Measurements from ENCODE around the gene STX12. TPM values are rescaled to one million over a fixed set of nuclear protein-coding genes. Genes with fewer than 3 reads are reported as not detected.

Gene STX12
- total and polyA plus RNA-seq, 9 donors = 23.9 to 74.8 (median 41.2) TPM

- Histone ChIP-seq H3K27me3 (no peaks in the 10 kb centered on the region), H3K36me3 (no peaks in the 10 kb centered on the region)
These were observed 57.8 kb downstream of the STX12 start, which contains the start of gene PPP1R8 for GRCh38 chr1:27830621-27831440. Gene PPP1R8, plus strand, starts transcription at chr1:27830782. Its CDS starts 54 bp downstream, at chr1:27830836.

GRCh38 chr1:27831568-27832410 is 58.8 kb downstream of the STX12 start:
- no peak for TF ChIP-seq POLR2A (IDR thresholded peaks at IDR 0.05)
- no peak for TF ChIP-seq EP300 (IDR thresholded peaks at IDR 0.05)
- no peak for TF ChIP-seq CTCF (IDR thresholded peaks at IDR 0.05)
- no peak overlapping the region for H3K27ac ChIP-seq

More at GRCh38 chr1:27830621-27831440, 57.8 kb downstream of the STX12 start, which contains the start of gene PPP1R8:
- peaks cover 2% of the 10 kb centered on the region for H3K4me1 ChIP-seq (ENCODE audit: insufficient read depth)
- H3K4me3 ChIP-seq = peak within 1 kb of the TSS; percentile 63
- peak within 1 kb of the TSS; percentile 51 to 68 for H3K27ac ChIP-seq
- H3K9me3 ChIP-seq = no peaks in the 10 kb centered on the region
- TF ChIP-seq POLR2A (IDR thresholded peaks at IDR 0.05) = peak; percentile 51
- TF ChIP-seq CTCF (IDR thresholded peaks at IDR 0.05) = peak in 1 of 3 donors; percentile 11
- no peak for TF ChIP-seq EP300 (IDR thresholded peaks at IDR 0.05)
- peak; percentile 89 to 94 (median 90) for DNase-seq
- intact Hi-C loops (cut with DNase I) = no loop called here
- WGBS, 3 donors = 0 to 1% (median 0%) methylated on average over 50 to 60 of the region's 60 CpGs

GRCh38 chr1:27832762-27833161 is 59.7 kb downstream of the STX12 start:
- intact Hi-C loops (cut with DNase I) = no loop called here
- H3K27me3 ChIP-seq = no peaks in the 10 kb centered on the region
- no peak for TF ChIP-seq EP300 (IDR thresholded peaks at IDR 0.05)
- TF ChIP-seq POLR2A (IDR thresholded peaks at IDR 0.05) = no peak
- TF ChIP-seq CTCF (IDR thresholded peaks at IDR 0.05) = no peak
- H3K4me3 ChIP-seq = no peak overlapping the region
- DNase-seq = no peak
- H3K27ac ChIP-seq = no peak overlapping the region
- H3K4me1 ChIP-seq (ENCODE audit: insufficient read depth) = peaks cover 2% of the 10 kb centered on the region
- no peaks in the 10 kb centered on the region for H3K9me3 ChIP-seq
- WGBS, 3 donors = 69 to 81% (median 70%) methylated on average over 2 of the region's 2 CpGs
- no peaks in the 10 kb centered on the region for H3K36me3 ChIP-seq

More at GRCh38 chr1:27831568-27832410, 58.8 kb downstream of the STX12 start:
- WGBS, 3 donors = 38 to 48% (median 42%) methylated on average over 10 of the region's 10 CpGs
- intact Hi-C loops (cut with DNase I) = no loop called here
- H3K9me3 ChIP-seq = no peaks in the 10 kb centered on the region
- no peak for DNase-seq
- H3K4me3 ChIP-seq = peak overlapping the region; percentile 63
- peaks cover 2% of the 10 kb centered on the region for H3K4me1 ChIP-seq (ENCODE audit: insufficient read depth)
- H3K36me3 ChIP-seq = no peaks in the 10 kb centered on the region
- H3K27me3 ChIP-seq = no peaks in the 10 kb centered on the region

GRCh38 chr1:27833470-27833869 is 60.5 kb downstream of the STX12 start:
- no peak overlapping the region for H3K4me3 ChIP-seq
- H3K27ac ChIP-seq = no peak overlapping the region
- peaks cover 2% of the 10 kb centered on the region for H3K4me1 ChIP-seq (ENCODE audit: insufficient read depth)
- DNase-seq = no peak
- H3K27me3 ChIP-seq = no peaks in the 10 kb centered on the region
- WGBS, 3 donors = 74 to 89% (median 78%) methylated on average over 3 of the region's 3 CpGs
- no peaks in the 10 kb centered on the region for H3K9me3 ChIP-seq
- no peaks in the 10 kb centered on the region for H3K36me3 ChIP-seq
- intact Hi-C loops (cut with DNase I) = no loop called here
- TF ChIP-seq CTCF (IDR thresholded peaks at IDR 0.05) = no peak
- TF ChIP-seq POLR2A (IDR thresholded peaks at IDR 0.05) = no peak

Measured in ovary (tissue), 9 donors.